ENCODE data around the gene ZBTB39.

ZBTB39 gene

DNA sequence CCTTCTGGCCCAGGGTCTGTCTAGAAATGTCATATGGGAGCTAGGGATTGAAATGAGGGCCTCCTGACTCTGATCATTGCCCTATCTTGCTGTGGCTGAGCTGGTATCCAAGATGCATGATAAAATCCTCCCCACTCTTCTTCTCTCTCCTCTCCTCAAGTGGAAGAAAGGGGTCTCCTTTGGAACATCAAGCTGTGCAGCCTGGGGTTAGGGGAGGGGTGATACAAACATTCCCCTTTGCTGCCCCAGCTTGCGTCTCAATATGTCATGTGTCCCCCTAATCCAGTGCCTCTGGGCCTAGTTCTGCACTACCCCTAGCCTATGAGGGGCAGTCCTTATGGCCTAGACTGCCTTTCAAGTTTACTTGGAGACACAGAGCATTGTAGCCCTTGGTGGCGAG lies 57.5 kb downstream of the ZBTB39 start:
- no peak for DNase-seq (ENCODE audit: low read depth in 2 of 2, low spot score in 1 of 2)
